CD4-positive, alpha-beta memory T cell (primary cell): Measurements from ENCODE around the gene CRYGN. TPM values are rescaled to one million over a fixed set of nuclear protein-coding genes. Genes with fewer than 3 reads are reported as not detected.

Experiments used
- CTCF ChIA-PET: fragments of 350-600 bp; sonication (Branson Sonifier 250); formaldehyde crosslinking; loops from one replicate; lab custom pipeline; 2021; ENCODE audit warnings: inconsistent platforms; ENCODE audit not compliant: partially characterized antibody; lab: Charles Lee
- POLR2A ChIA-PET: fragments of 350-600 bp; sonication (Branson Sonifier 250); formaldehyde crosslinking; loops from one replicate; lab custom pipeline; 2021; ENCODE audit not compliant: partially characterized antibody; lab: Charles Lee
- DNase-seq, 5 donors: peaks; one replicate each; pipeline versions ENCODE4 v3.0.0 to v3.0.0-alpha.2; 2020 to 2022; ENCODE audit warnings: mixed read lengths in 1 of 5
- H3K27ac ChIP-seq: one replicate; pipeline ENCODE4 v1.7.0; 2013; ENCODE audit warnings: low read depth, low read length
- H3K27me3 ChIP-seq: 2 replicates; pipeline ENCODE4 v1.7.0; 2013; ENCODE audit warnings: mild to moderate bottlenecking, low read length, moderate library complexity; ENCODE audit not compliant: insufficient read depth
- H3K36me3 ChIP-seq: 2 replicates; pipeline ENCODE4 v1.7.0; 2013; ENCODE audit warnings: mild to moderate bottlenecking, low read length, moderate library complexity; ENCODE audit not compliant: insufficient read depth
- H3K4me1 ChIP-seq: 2 replicates; pipeline ENCODE4 v1.7.0; 2013; ENCODE audit warnings: mild to moderate bottlenecking, low read length, moderate library complexity; ENCODE audit not compliant: insufficient read depth
- H3K4me3 ChIP-seq, 2 donors: one replicate each; pipeline ENCODE4 v1.7.0; 2013; ENCODE audit warnings: low read length in 2 of 2, mild to moderate bottlenecking in 1 of 2
- H3K9me3 ChIP-seq, 2 donors: one replicate each; pipeline ENCODE4 v1.7.0; 2013; ENCODE audit warnings: low read length in 2 of 2, control low read depth in 1 of 2; ENCODE audit not compliant: control insufficient read depth in 1 of 2
- H3K27ac Mint-ChIP-seq, 7 donors: one replicate each; pipeline ENCODE4 v1.8.0; 2020 to 2021; ENCODE audit warnings: mixed read lengths in 7 of 7, mild to moderate bottlenecking in 6 of 7, inconsistent platforms in 3 of 7, moderate library complexity in 3 of 7
- H3K27me3 Mint-ChIP-seq, 2 donors: one replicate each; pipeline ENCODE4 v1.8.0; 2020 to 2021; ENCODE audit warnings: mixed read lengths in 2 of 2
- H3K36me3 Mint-ChIP-seq, 2 donors: one replicate each; pipeline ENCODE4 v1.8.0; 2020 to 2021; ENCODE audit warnings: mixed read lengths in 2 of 2, inconsistent platforms in 1 of 2, mild to moderate bottlenecking in 1 of 2
- H3K4me1 Mint-ChIP-seq, 4 donors: one replicate each; pipeline ENCODE4 v1.8.0; 2020 to 2021; ENCODE audit warnings: mixed read lengths in 4 of 4, mild to moderate bottlenecking in 1 of 4
- H3K4me3 Mint-ChIP-seq, 8 donors: one replicate each; pipeline ENCODE4 v1.8.0; 2020 to 2021; ENCODE audit warnings: mixed read lengths in 8 of 8, mild to moderate bottlenecking in 7 of 8, moderate library complexity in 6 of 8, inconsistent platforms in 3 of 8
- H3K9me3 Mint-ChIP-seq, 8 donors: one replicate each; pipeline ENCODE4 v1.8.0; 2020 to 2021; ENCODE audit warnings: mixed read lengths in 8 of 8, mild to moderate bottlenecking in 5 of 8, inconsistent platforms in 3 of 8, moderate library complexity in 1 of 8
- intact Hi-C: fragments of 100-400 bp; cut with micrococcal nuclease; formaldehyde crosslinking; loops from one replicate; pipeline ENCODE4 v1.15.1; 2023
- polyA plus RNA-seq, 2 donors: library from polyadenylated mRNA; unstranded; fragments of 300-500 nt; fragmentation: Illumina TruSeq; gene quantifications; one replicate each; pipeline ENCODE4 v1.2.3, GENCODE V29; 2021
- total RNA-seq, 2 experiments: library from RNA; stranded (reverse); gene quantifications; one replicate each; pipeline ENCODE4 v1.2.3, GENCODE V29; 2021

CRYGN gene
- total and polyA plus RNA-seq, 4 experiments from 2014 or later: 1.9 TPM; not detected in 3

- Mint-ChIP-seq H3K4me3 (peak overlapping the region in 5 of 8 donors; percentile 15 to 84 (median 57)), H3K27me3 (no peaks in the 10 kb centered on the region), H3K27ac (peak overlapping the region; percentile 91 to 98 (median 94)), H3K9me3 (peaks cover 0 to 2% (median 0%) of the 10 kb centered on the region in 8 donors), H3K36me3 (no peaks in the 10 kb centered on the region), H3K4me1 (peaks cover 35 to 63% (median 47%) of the 10 kb centered on the region in 4 donors)
- POLR2A ChIA-PET: interaction anchor here (0.6 to 4.2 kb wide), 3 partner anchors 18 to 44 kb away, joined by 4 to 21 read pairs (median 20); partner anchors contain the start of gene WDR86
- no peaks in the 10 kb centered on the region for H3K9me3 ChIP-seq
- intact Hi-C loops: no loop called here
- H3K4me1 ChIP-seq: peaks cover 66% of the 10 kb centered on the region
- no peaks in the 10 kb centered on the region for H3K36me3 ChIP-seq
- H3K27me3 ChIP-seq: no peaks in the 10 kb centered on the region
- DNase-seq: no peak
- peak overlapping the region; percentile 29 for H3K27ac ChIP-seq
- H3K4me3 ChIP-seq: no peak overlapping the region
- CTCF ChIA-PET: interaction anchor here (1.3 kb wide), 1 partner anchor 113 kb away, joined by 3 read pairs; no protein-coding TSS in a partner anchor
These were observed 12.1 kb downstream of the CRYGN start for GRCh38 chr7:151427705-151428377.

DNA sequence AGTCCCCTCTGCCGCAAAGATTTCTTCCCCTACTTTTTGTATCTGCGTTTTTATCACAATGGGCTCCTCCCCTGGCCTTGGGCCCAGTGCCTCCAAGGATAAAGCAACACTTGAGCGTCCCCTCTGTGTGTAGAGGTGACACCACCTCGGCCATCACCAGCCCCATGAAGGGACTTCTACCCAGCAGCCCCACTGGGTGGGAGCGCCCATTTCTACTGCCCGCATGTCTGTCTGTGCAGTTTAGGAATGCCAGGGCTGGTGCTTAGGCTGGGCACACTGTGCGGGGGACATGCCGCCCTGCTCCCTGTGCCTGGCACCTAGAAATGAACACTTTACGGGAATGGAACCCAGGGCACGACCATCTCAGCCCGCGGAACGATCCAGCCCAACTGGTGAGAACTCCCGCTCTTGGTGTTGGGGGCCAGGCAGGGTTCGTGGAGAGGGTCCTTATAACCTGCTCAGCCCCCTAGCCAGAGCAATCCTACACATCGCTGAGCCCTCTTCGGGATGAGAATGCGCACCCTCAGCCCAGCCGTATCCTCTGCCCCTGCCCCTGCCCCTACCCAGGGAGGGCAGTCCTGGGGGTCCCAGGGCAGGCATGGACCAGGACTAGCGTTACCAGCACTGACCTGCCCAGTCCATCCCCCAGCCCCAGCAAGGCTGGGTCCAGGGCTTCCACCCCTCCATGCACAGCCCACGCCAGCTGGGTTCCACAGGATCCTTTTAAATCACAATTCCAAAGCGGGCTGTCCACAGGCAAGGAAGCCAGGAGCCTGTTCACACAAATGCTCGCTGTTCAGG lies 12.8 kb downstream of the CRYGN start:
- Histone ChIP-seq H3K4me1 (peaks cover 58% of the 10 kb centered on the region), H3K9me3 (no peaks in the 10 kb centered on the region), H3K4me3 (no peak overlapping the region), H3K27me3 (no peaks in the 10 kb centered on the region), H3K36me3 (no peaks in the 10 kb centered on the region), H3K27ac (peak overlapping the region; percentile 29)
- ChIA-PET POLR2A (interaction anchor here (1.0 kb wide), 1 partner anchor 22 kb away, joined by 3 read pairs; no protein-coding TSS in a partner anchor), CTCF (interaction anchor here (1.3 to 1.4 kb wide), 2 partner anchors 112 to 549 kb away, joined by 3 read pairs; no protein-coding TSS in a partner anchor)
- Mint-ChIP-seq H3K4me1 (peaks cover 31 to 55% (median 43%) of the 10 kb centered on the region in 4 donors), H3K36me3 (peaks cover 0 to 3% of the 10 kb centered on the region in 2 donors), H3K27ac (peak overlapping the region in 2 of 7 donors; percentile 19 to 77), H3K4me3 (no peak overlapping the region), H3K9me3 (peaks cover 0 to 5% (median 0%) of the 10 kb centered on the region in 8 donors), H3K27me3 (no peaks in the 10 kb centered on the region)
- intact Hi-C loops: no loop called here
- no peak for DNase-seq

DNA sequence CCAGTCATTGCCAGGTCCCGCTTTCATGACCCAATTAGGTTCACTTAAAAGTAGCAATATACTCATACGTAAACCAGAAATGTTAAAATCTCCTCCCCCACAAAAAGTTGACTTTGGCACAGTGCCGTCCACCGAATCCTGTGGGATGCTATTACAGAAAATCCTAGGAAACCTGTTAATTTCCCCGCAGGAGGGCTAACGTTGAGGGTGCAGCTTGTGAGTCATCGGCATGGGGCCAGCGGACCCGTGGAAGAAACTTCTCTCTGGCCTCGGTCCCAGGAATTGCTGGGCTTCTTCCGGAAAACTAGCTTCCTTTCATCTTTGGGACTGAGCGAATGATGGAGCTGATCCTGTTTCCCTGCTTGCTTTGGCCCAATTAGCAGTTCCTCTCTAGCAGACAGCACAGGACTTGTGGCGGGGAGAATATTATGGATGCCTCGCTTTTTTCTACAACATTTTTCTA lies 13.5 kb downstream of the CRYGN start:
- H3K27ac Mint-ChIP-seq: peak overlapping the region in 4 of 7 donors; percentile 9 to 23 (median 14)
- no peak overlapping the region for H3K4me3 Mint-ChIP-seq

DNA sequence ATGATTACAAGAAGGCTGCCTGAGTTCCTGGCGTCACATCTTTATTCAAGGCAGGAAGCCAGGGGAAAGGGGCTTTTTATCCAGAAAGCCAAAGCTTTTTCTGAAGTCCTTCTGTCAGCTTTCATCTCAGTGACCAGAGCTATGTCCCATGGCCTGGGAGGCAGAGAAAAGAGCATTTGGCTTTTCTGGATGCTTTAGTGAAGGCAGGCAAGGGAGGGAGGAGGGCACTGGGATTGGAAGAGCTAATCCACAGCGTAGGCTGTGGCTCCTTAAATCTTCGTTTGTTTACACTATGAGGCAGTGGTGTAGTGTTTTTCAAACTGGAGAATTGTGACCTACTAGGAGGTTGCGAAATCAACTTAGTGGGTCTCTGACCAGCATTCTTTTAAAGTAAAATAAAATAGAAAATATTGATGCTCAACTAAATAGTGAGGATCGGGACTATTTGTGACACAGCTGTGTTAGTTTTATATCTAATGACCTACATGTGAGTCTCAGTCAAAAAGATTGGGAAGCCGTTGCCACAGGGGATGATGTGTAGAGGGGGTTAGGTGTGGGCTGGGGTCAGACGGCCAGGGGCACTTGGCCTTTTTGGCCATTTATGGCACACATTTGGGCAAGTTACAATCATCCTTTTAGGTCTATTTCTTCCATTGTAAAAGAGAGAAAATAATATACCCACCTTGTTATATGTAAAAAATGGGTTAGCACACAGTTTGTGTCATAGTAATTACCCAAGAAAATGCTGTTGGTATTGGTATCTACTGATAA lies 14.1 kb downstream of the CRYGN start:
- POLR2A ChIA-PET: interaction anchor here (1.0 to 1.3 kb wide), 2 partner anchors 16 to 23 kb away, joined by 3 read pairs; partner anchors contain the start of gene WDR86
- intact Hi-C loops: no loop called here
- peaks cover 0 to 16% (median 0%) of the 10 kb centered on the region in 8 donors for H3K9me3 Mint-ChIP-seq
- CTCF ChIA-PET: interaction anchor here (1.4 kb wide), 1 partner anchor 548 kb away, joined by 3 read pairs; no protein-coding TSS in a partner anchor
- DNase-seq: no peak
- H3K4me1 ChIP-seq: peaks cover 46% of the 10 kb centered on the region
- H3K27ac Mint-ChIP-seq: peak overlapping the region in 3 of 7 donors; percentile 9 to 23 (median 9)
- no peaks in the 10 kb centered on the region for H3K27me3 Mint-ChIP-seq
- no peaks in the 10 kb centered on the region for H3K27me3 ChIP-seq
- no peaks in the 10 kb centered on the region for H3K9me3 ChIP-seq
- no peak overlapping the region for H3K4me3 Mint-ChIP-seq
- no peak overlapping the region for H3K4me3 ChIP-seq
- no peak overlapping the region for H3K27ac ChIP-seq
- H3K36me3 Mint-ChIP-seq: peaks cover 0 to 8% of the 10 kb centered on the region in 2 donors
- no peaks in the 10 kb centered on the region for H3K36me3 ChIP-seq
- H3K4me1 Mint-ChIP-seq: peaks cover 27 to 43% (median 35%) of the 10 kb centered on the region in 4 donors

More for the DNA sequence above, 13.5 kb downstream of the CRYGN start:
- Mint-ChIP-seq H3K9me3 (peaks cover 0 to 12% (median 0%) of the 10 kb centered on the region in 8 donors), H3K36me3 (peaks cover 0 to 8% of the 10 kb centered on the region in 2 donors), H3K4me1 (peaks cover 30 to 49% (median 39%) of the 10 kb centered on the region in 4 donors), H3K27me3 (no peaks in the 10 kb centered on the region)
- intact Hi-C loops: no loop called here
- no peak overlapping the region for H3K4me3 ChIP-seq
- H3K27ac ChIP-seq: no peak overlapping the region
- no peaks in the 10 kb centered on the region for H3K27me3 ChIP-seq
- POLR2A ChIA-PET: interaction anchor here (1.0 kb wide), 1 partner anchor 22 kb away, joined by 3 read pairs; no protein-coding TSS in a partner anchor
- no peak for DNase-seq
- peaks cover 52% of the 10 kb centered on the region for H3K4me1 ChIP-seq
- CTCF ChIA-PET: interaction anchor here (1.4 kb wide), 1 partner anchor 548 kb away, joined by 3 read pairs; no protein-coding TSS in a partner anchor
- no peaks in the 10 kb centered on the region for H3K9me3 ChIP-seq
- no peaks in the 10 kb centered on the region for H3K36me3 ChIP-seq

DNA sequence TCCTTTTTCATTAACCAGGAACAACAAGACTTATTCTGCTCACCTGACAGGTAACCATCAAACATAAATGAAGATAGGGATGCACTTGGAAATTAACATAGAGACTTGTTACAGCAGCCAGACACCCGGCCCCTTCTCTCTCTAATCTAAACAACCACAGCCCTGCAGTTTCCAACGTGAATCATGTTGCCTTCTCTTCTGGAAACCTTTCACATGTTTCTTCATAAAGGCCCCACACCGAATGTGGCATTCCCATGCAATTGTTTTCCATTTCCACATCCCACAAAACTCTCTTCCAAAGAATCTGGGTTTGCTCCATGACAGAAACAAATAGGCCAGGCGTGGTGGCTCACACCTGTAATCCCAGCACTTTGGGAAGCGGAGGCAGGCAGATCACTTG lies 15.1 kb downstream of the CRYGN start:
- no peak for DNase-seq
- H3K27ac Mint-ChIP-seq: peak overlapping the region in 3 of 7 donors; percentile 25 to 61 (median 29)
- Histone ChIP-seq H3K27ac (no peak overlapping the region), H3K9me3 (peaks cover 0 to 8% of the 10 kb centered on the region in 2 donors), H3K4me3 (no peak overlapping the region), H3K36me3 (no peaks in the 10 kb centered on the region), H3K27me3 (no peaks in the 10 kb centered on the region), H3K4me1 (peaks cover 35% of the 10 kb centered on the region)
- ChIA-PET CTCF (no interaction called here), POLR2A (interaction anchor here (1.3 kb wide), 1 partner anchor 15 kb away, joined by 3 read pairs; the partner anchor contains the start of gene WDR86)
- no peak overlapping the region for H3K4me3 Mint-ChIP-seq
- H3K27me3 Mint-ChIP-seq: no peaks in the 10 kb centered on the region
- H3K36me3 Mint-ChIP-seq: peaks cover 0 to 8% of the 10 kb centered on the region in 2 donors
- intact Hi-C loops: no loop called here
- H3K9me3 Mint-ChIP-seq: peaks cover 0 to 27% (median 7%) of the 10 kb centered on the region in 8 donors
- H3K4me1 Mint-ChIP-seq: peaks cover 19 to 32% (median 26%) of the 10 kb centered on the region in 4 donors

GRCh38 chr7:151423936-151424335 lies 16.0 kb downstream of the CRYGN start:
- Mint-ChIP-seq H3K36me3 (peaks cover 0 to 8% of the 10 kb centered on the region in 2 donors), H3K27me3 (no peaks in the 10 kb centered on the region), H3K4me3 (no peak overlapping the region), H3K27ac (no peak overlapping the region), H3K9me3 (peaks cover 0 to 29% (median 9%) of the 10 kb centered on the region in 8 donors), H3K4me1 (peaks cover 12 to 24% (median 18%) of the 10 kb centered on the region in 4 donors)
- no peak for DNase-seq
- H3K27me3 ChIP-seq: no peaks in the 10 kb centered on the region
- H3K4me3 ChIP-seq: no peak overlapping the region
- H3K36me3 ChIP-seq: no peaks in the 10 kb centered on the region
- no peak overlapping the region for H3K27ac ChIP-seq
- ChIA-PET CTCF (interaction anchor here (0.5 to 0.9 kb wide), 3 partner anchors 23 to 108 kb away, joined by 3 to 4 read pairs (median 4); no protein-coding TSS in a partner anchor), POLR2A (interaction anchor here (1.5 kb wide), 1 partner anchor 13 kb away, joined by 4 read pairs; no protein-coding TSS in a partner anchor)
- H3K9me3 ChIP-seq: peaks cover 0 to 8% of the 10 kb centered on the region in 2 donors
- intact Hi-C loops: no loop called here
- H3K4me1 ChIP-seq: peaks cover 27% of the 10 kb centered on the region
